ENCODE results near the gene SVIL.
A peak's percentile ranks its signal among the peaks of the same experiment; 100 is the strongest.
"Not testable (repeated sequence)": the region's sequence is repeated elsewhere in the genome, so short reads cannot be mapped to it uniquely, and the experiment has no call there.

The SVIL gene

DNA sequence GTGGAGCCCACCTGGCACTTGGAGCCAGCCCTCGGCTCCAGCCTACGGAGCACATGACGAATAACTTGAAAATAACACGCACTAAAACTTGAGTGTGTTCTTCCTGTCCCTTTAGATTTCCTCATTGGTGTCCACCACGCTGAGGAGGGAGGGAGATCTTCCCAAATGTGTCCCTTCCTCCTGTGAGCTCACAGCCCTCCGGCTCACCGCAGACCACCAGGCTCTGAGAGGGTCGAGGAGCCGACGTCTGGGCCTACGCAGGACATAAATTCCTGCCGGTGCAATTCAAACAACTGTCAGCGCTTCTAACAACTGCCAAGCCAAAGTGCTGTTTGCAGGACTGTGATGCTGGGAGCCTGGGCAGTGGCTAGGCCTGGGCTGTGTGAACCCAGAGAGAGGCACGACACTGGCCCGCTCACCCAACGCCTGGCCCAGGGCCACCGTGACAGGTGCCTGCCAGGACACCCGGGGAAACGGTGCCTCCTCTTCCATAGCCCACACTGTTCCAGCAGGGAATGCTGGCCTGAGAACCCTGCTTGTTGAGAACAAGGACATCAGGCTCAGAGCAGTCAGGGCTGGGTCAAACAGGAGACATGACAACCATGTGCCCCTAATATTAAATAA is 118.3 kb downstream of the SVIL start:
- not testable (repeated sequence) for H2AFZ ChIP-seq (ENCODE audit: insufficient read depth, low read length, poor library complexity); H3K9me3 ChIP-seq (ENCODE audit: insufficient read depth, low read depth, low read length); H3K4ac ChIP-seq (ENCODE audit: low read depth, low read length); DNase-seq; H3K79me1 ChIP-seq (ENCODE audit: low read length); H3K27me3 ChIP-seq (ENCODE audit: insufficient read depth, low read length); H2BK5ac ChIP-seq (ENCODE audit: low read depth, low read length, poor library complexity); H3K18ac ChIP-seq (ENCODE audit: low read length); H3K4me3 ChIP-seq (ENCODE audit: low read depth, low read length); H2AK5ac ChIP-seq (ENCODE audit: low read length); H3K79me2 ChIP-seq (ENCODE audit: control insufficient read depth, insufficient read depth, low read length, poor library complexity); H2BK120ac ChIP-seq (ENCODE audit: insufficient read depth, low read length, poor library complexity); H3K27ac ChIP-seq (ENCODE audit: low read depth, low read length); H3K23ac ChIP-seq (ENCODE audit: low read length); H3K4me2 ChIP-seq (ENCODE audit: low read length); H3K14ac ChIP-seq (ENCODE audit: low read length); H3K9ac ChIP-seq (ENCODE audit: low read length); H4K91ac ChIP-seq (ENCODE audit: low read depth, low read length); H3K4me1 ChIP-seq (ENCODE audit: control insufficient read depth in 1 of 2, insufficient read depth in 2 of 2, low read length in 2 of 2); H4K8ac ChIP-seq (ENCODE audit: low read depth, low read length)
- H4K12ac ChIP-seq (ENCODE audit: low read depth, low read length) = peak overlapping the region; percentile 62
- H2BK12ac ChIP-seq (ENCODE audit: low read length) = peak overlapping the region; percentile 40
- no CpG with 5 or more reads among the region's 19 CpGs for WGBS (ENCODE audit: extremely low coverage, insufficient coverage, insufficient read length)
- H3K36me3 ChIP-seq (ENCODE audit: control insufficient read depth in 1 of 2, insufficient read depth in 2 of 2, low read length in 2 of 2) = peaks cover 9 to 14% of the 10 kb centered on the region in 2 experiments

DNA sequence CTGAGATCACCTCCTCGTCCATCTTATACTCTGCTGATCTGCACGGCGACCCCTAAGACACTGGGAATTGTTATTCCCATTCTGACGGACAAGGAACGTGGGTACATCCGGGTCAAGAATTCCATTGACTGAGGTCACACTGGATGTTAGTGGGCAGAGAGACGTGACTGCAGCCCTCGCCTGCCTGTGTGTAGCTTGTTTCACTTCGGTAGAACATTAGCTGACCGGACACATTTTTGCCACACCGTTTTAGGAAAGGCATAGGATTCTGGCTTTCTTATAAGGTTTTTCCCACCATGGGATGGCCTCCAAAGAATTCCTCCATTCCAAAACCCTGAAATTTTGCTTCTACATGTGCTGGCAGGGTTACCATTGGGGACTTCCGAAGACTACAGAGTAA is 118.9 kb downstream of the SVIL start:
- not testable (repeated sequence) for H4K8ac ChIP-seq (ENCODE audit: low read depth, low read length); H3K79me2 ChIP-seq (ENCODE audit: control insufficient read depth, insufficient read depth, low read length, poor library complexity); H4K12ac ChIP-seq (ENCODE audit: low read depth, low read length); H2BK5ac ChIP-seq (ENCODE audit: low read depth, low read length, poor library complexity); H3K4me3 ChIP-seq (ENCODE audit: low read depth, low read length); H3K14ac ChIP-seq (ENCODE audit: low read length); H3K9ac ChIP-seq (ENCODE audit: low read length); H2BK120ac ChIP-seq (ENCODE audit: insufficient read depth, low read length, poor library complexity); H4K91ac ChIP-seq (ENCODE audit: low read depth, low read length); H3K9me3 ChIP-seq (ENCODE audit: insufficient read depth, low read depth, low read length); H2AFZ ChIP-seq (ENCODE audit: insufficient read depth, low read length, poor library complexity); H3K4ac ChIP-seq (ENCODE audit: low read depth, low read length); H2BK12ac ChIP-seq (ENCODE audit: low read length); H3K18ac ChIP-seq (ENCODE audit: low read length); H3K27me3 ChIP-seq (ENCODE audit: insufficient read depth, low read length); H2AK5ac ChIP-seq (ENCODE audit: low read length); H3K79me1 ChIP-seq (ENCODE audit: low read length); DNase-seq; H3K4me1 ChIP-seq (ENCODE audit: control insufficient read depth in 1 of 2, insufficient read depth in 2 of 2, low read length in 2 of 2); H3K4me2 ChIP-seq (ENCODE audit: low read length); H3K27ac ChIP-seq (ENCODE audit: low read depth, low read length); H3K23ac ChIP-seq (ENCODE audit: low read length)
- H3K36me3 ChIP-seq (ENCODE audit: control insufficient read depth in 1 of 2, insufficient read depth in 2 of 2, low read length in 2 of 2) = peaks cover 9 to 13% of the 10 kb centered on the region in 2 experiments
- WGBS (ENCODE audit: extremely low coverage, insufficient coverage, insufficient read length) = no CpG with 5 or more reads among the region's 12 CpGs

DNA sequence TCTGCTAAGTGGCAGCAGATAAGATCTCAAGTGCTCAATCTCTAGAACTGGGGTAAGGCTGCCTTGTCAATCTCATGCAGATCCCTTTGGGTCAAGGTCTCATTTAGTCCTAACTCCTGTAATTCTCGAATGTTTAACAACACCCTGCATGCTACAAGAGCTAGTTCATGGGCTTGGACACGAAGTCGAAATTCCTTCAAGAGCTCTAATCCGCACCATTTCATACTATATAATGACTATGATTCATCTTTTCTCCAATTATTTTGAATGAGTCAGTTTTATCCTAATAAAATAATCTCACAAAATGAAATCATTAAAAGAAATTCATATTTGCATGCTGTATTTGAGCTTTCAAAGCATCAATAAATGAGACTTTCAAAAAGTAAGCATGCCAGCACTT is 119.7 kb downstream of the SVIL start:
- not testable (repeated sequence) for H3K9ac ChIP-seq (ENCODE audit: low read length); DNase-seq; H3K9me3 ChIP-seq (ENCODE audit: insufficient read depth, low read depth, low read length); H4K91ac ChIP-seq (ENCODE audit: low read depth, low read length); H3K27me3 ChIP-seq (ENCODE audit: insufficient read depth, low read length); H2BK5ac ChIP-seq (ENCODE audit: low read depth, low read length, poor library complexity); H3K36me3 ChIP-seq (ENCODE audit: control insufficient read depth in 1 of 2, insufficient read depth in 2 of 2, low read length in 2 of 2); H2BK12ac ChIP-seq (ENCODE audit: low read length); H4K12ac ChIP-seq (ENCODE audit: low read depth, low read length); H3K27ac ChIP-seq (ENCODE audit: low read depth, low read length); H3K4me3 ChIP-seq (ENCODE audit: low read depth, low read length); H3K79me1 ChIP-seq (ENCODE audit: low read length); H3K4me2 ChIP-seq (ENCODE audit: low read length); H3K79me2 ChIP-seq (ENCODE audit: control insufficient read depth, insufficient read depth, low read length, poor library complexity); H3K4ac ChIP-seq (ENCODE audit: low read depth, low read length); H3K14ac ChIP-seq (ENCODE audit: low read length); H4K8ac ChIP-seq (ENCODE audit: low read depth, low read length); H2BK120ac ChIP-seq (ENCODE audit: insufficient read depth, low read length, poor library complexity); H2AFZ ChIP-seq (ENCODE audit: insufficient read depth, low read length, poor library complexity); H3K23ac ChIP-seq (ENCODE audit: low read length); H3K18ac ChIP-seq (ENCODE audit: low read length); H3K4me1 ChIP-seq (ENCODE audit: control insufficient read depth in 1 of 2, insufficient read depth in 2 of 2, low read length in 2 of 2); H2AK5ac ChIP-seq (ENCODE audit: low read length)
- no CpG with 5 or more reads among the region's 4 CpGs for WGBS (ENCODE audit: extremely low coverage, insufficient coverage, insufficient read length)

DNA sequence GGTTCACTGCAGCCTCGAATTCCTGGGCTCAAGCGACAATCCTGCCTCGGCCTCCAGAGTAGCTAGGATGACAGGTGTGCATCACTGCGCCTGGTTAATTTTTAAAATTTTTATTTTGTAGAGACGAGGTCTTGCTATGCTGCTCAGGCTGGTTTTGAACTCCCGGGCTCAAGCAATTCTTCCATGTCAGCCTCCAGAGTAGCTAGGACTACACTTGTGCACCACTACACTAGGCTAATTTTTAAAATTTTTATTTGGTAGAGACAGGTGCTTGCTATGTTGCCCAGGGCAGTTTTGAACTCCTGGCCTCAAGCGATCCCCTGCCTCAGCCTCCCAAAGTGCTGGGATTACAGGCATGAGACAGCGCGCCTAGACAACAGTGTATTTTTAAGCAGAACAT is 120.5 kb downstream of the SVIL start:
- Histone ChIP-seq H3K18ac (ENCODE audit: low read length) (no peak overlapping the region), H2AFZ (ENCODE audit: insufficient read depth, low read length, poor library complexity) (no peak overlapping the region), H3K4me3 (ENCODE audit: low read depth, low read length) (no peak overlapping the region), H3K27me3 (ENCODE audit: insufficient read depth, low read length) (no peaks in the 10 kb centered on the region), H3K23ac (ENCODE audit: low read length) (no peak overlapping the region), H3K9ac (ENCODE audit: low read length) (no peak overlapping the region), H2AK5ac (ENCODE audit: low read length) (no peak overlapping the region), H3K79me2 (ENCODE audit: control insufficient read depth, insufficient read depth, low read length, poor library complexity) (no peaks in the 10 kb centered on the region), H3K4me1 (ENCODE audit: control insufficient read depth in 1 of 2, insufficient read depth in 2 of 2, low read length in 2 of 2) (peaks cover 2 to 5% of the 10 kb centered on the region in 2 experiments), H2BK120ac (ENCODE audit: insufficient read depth, low read length, poor library complexity) (no peak overlapping the region), H3K9me3 (ENCODE audit: insufficient read depth, low read depth, low read length) (no peaks in the 10 kb centered on the region), H2BK12ac (ENCODE audit: low read length) (no peak overlapping the region), H4K12ac (ENCODE audit: low read depth, low read length) (no peak overlapping the region), H3K27ac (ENCODE audit: low read depth, low read length) (no peak overlapping the region), H3K14ac (ENCODE audit: low read length) (no peak overlapping the region), H3K79me1 (ENCODE audit: low read length) (no peaks in the 10 kb centered on the region), H3K4ac (ENCODE audit: low read depth, low read length) (no peak overlapping the region), H3K4me2 (ENCODE audit: low read length) (no peak overlapping the region), H4K8ac (ENCODE audit: low read depth, low read length) (no peak overlapping the region), H2BK5ac (ENCODE audit: low read depth, low read length, poor library complexity) (no peak overlapping the region), H4K91ac (ENCODE audit: low read depth, low read length) (no peak overlapping the region), H3K36me3 (ENCODE audit: control insufficient read depth in 1 of 2, insufficient read depth in 2 of 2, low read length in 2 of 2) (peaks cover 8 to 12% of the 10 kb centered on the region in 2 experiments)
- DNase-seq = peak; percentile 61 to 84
- WGBS (ENCODE audit: extremely low coverage, insufficient coverage, insufficient read length) = no CpG with 5 or more reads among the region's 9 CpGs

All from trophoblast cell (in vitro differentiated cells and primary cell).